Central memory CD8-positive, alpha-beta T cell (primary cell): ENCODE data around the gene BLTP3B.

Experiments used
- ATAC-seq: fragments of 150-1000 bp; cut with Tn5 transposase; replicated peaks from 2 replicates; pipeline ENCODE4 v1.10.0; 2022; ENCODE audit warnings: mild to moderate bottlenecking, moderate FRiP score, moderate number of reproducible peaks; ENCODE audit not compliant: poor library complexity, severe bottlenecking; ENCODE audit errors: extremely low read depth
- DNase-seq, 2 donors: peaks; one replicate each; pipeline ENCODE4 v3.0.0; 2021; ENCODE audit warnings: low spot score in 2 of 2
- H3K27ac Mint-ChIP-seq: one replicate; pipeline ENCODE4 v1.8.0; 2022; ENCODE audit warnings: low read depth, mild to moderate bottlenecking, moderate library complexity, mixed read lengths
- H3K27me3 Mint-ChIP-seq: one replicate; pipeline ENCODE4 v1.8.0; 2022; ENCODE audit warnings: mixed read lengths
- H3K36me3 Mint-ChIP-seq: one replicate; pipeline ENCODE4 v1.8.0; 2022; ENCODE audit warnings: mild to moderate bottlenecking, moderate library complexity, mixed read lengths; ENCODE audit not compliant: insufficient read depth
- H3K4me1 Mint-ChIP-seq: one replicate; pipeline ENCODE4 v1.8.0; 2022; ENCODE audit warnings: mixed read lengths
- H3K4me3 Mint-ChIP-seq: one replicate; pipeline ENCODE4 v1.8.0; 2022; ENCODE audit warnings: mild to moderate bottlenecking, moderate library complexity, mixed read lengths
- H3K9me3 Mint-ChIP-seq: one replicate; pipeline ENCODE4 v1.8.0; 2022; ENCODE audit warnings: mixed read lengths

Gene BLTP3B

GRCh38 chr12:100123316-100124095, 19.2 kb downstream of the BLTP3B start:
- DNase-seq (no peak), ATAC-seq (no peak)
- Mint-ChIP-seq H3K4me1 (peaks cover 30% of the 10 kb centered on the region), H3K27ac (no peak overlapping the region), H3K9me3 (peaks cover 5% of the 10 kb centered on the region), H3K4me3 (no peak overlapping the region), H3K36me3 (peaks cover 3% of the 10 kb centered on the region), H3K27me3 (no peaks in the 10 kb centered on the region)

DNA sequence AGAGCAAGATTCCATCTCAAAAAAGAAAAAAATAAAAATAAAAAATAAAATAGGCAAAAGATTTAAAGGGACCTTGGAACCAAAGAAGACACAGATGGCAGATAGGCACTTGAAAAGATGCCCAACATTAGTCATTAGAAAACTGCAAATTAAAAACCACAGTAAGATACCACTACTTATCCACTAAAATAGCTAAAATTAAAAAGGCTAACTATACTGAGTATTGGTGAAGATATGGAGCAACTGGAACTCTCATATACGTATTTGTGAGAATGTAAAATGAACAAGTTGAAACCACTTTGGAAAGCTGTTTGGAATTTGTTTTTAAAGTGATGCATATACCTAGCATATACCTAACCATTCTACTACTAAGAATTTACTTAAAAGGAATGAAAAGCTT, 22.3 kb downstream of the BLTP3B start:
- Mint-ChIP-seq H3K4me3 (no peak overlapping the region), H3K27me3 (no peaks in the 10 kb centered on the region), H3K9me3 (peaks cover 5% of the 10 kb centered on the region), H3K4me1 (peaks cover 17% of the 10 kb centered on the region), H3K36me3 (peaks cover 3% of the 10 kb centered on the region), H3K27ac (no peak overlapping the region)
- ATAC-seq (no peak), DNase-seq (no peak)

GRCh38 chr12:100115291-100115690, 27.4 kb downstream of the BLTP3B start:
- H3K27me3 Mint-ChIP-seq: no peaks in the 10 kb centered on the region
- peaks cover 13% of the 10 kb centered on the region for H3K4me1 Mint-ChIP-seq
- H3K4me3 Mint-ChIP-seq: no peak overlapping the region
- DNase-seq: no peak
- peaks cover 4% of the 10 kb centered on the region for H3K36me3 Mint-ChIP-seq
- ATAC-seq: no peak
- no peak overlapping the region for H3K27ac Mint-ChIP-seq
- peaks cover under 1% of the 10 kb centered on the region for H3K9me3 Mint-ChIP-seq

DNA sequence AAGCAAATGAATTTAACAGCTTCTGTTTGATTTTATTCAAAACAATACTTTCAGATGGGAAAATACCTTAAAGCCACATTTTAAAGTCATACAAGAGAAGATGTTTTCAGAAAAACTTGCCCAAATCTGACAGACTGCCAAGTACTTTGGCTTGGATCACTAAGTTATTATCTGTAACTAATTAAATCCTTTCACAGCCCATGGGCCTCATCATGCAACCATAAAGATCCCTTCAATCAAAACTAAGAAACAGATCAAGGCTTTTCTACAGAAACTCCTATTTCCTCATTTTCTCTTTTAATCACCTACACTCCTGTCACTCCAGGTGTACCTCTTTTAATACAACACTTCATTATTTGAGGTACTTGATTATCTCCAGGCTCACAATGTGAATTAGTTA, 28.1 kb downstream of the BLTP3B start:
- no peaks in the 10 kb centered on the region for H3K9me3 Mint-ChIP-seq
- no peaks in the 10 kb centered on the region for H3K27me3 Mint-ChIP-seq
- no peak overlapping the region for H3K4me3 Mint-ChIP-seq
- peaks cover 4% of the 10 kb centered on the region for H3K36me3 Mint-ChIP-seq
- H3K4me1 Mint-ChIP-seq: peaks cover 16% of the 10 kb centered on the region
- no peak overlapping the region for H3K27ac Mint-ChIP-seq
- DNase-seq: no peak
- no peak for ATAC-seq

GRCh38 chr12:100110276-100110675, 32.4 kb downstream of the BLTP3B start:
- Mint-ChIP-seq H3K27ac (no peak overlapping the region), H3K4me3 (no peak overlapping the region), H3K36me3 (peaks cover 20% of the 10 kb centered on the region), H3K27me3 (no peaks in the 10 kb centered on the region), H3K9me3 (peaks cover 5% of the 10 kb centered on the region), H3K4me1 (peaks cover 16% of the 10 kb centered on the region)
- DNase-seq (no peak), ATAC-seq (no peak)

GRCh38 chr12:100106861-100107260, 35.8 kb downstream of the BLTP3B start:
- Mint-ChIP-seq H3K36me3 (peaks cover 24% of the 10 kb centered on the region), H3K27ac (no peak overlapping the region), H3K4me3 (no peak overlapping the region)

GRCh38 chr12:100105661-100106060, 37.0 kb downstream of the BLTP3B start:
- Mint-ChIP-seq H3K27ac (no peak overlapping the region), H3K9me3 (peaks cover 5% of the 10 kb centered on the region), H3K4me1 (peaks cover 21% of the 10 kb centered on the region), H3K4me3 (no peak overlapping the region), H3K36me3 (peaks cover 32% of the 10 kb centered on the region), H3K27me3 (no peaks in the 10 kb centered on the region)
- ATAC-seq: no peak
- no peak for DNase-seq

More at GRCh38 chr12:100106861-100107260, 35.8 kb downstream of the BLTP3B start:
- DNase-seq (no peak), ATAC-seq (no peak)
- Mint-ChIP-seq H3K9me3 (peaks cover 5% of the 10 kb centered on the region), H3K27me3 (no peaks in the 10 kb centered on the region), H3K4me1 (peaks cover 21% of the 10 kb centered on the region)

- no peaks in the 10 kb centered on the region for H3K9me3 Mint-ChIP-seq
Measured at GRCh38 chr12:100101000-100101399, 41.7 kb downstream of the BLTP3B start.

More at GRCh38 chr12:100101000-100101399, 41.7 kb downstream of the BLTP3B start:
- Mint-ChIP-seq H3K4me1 (peaks cover 9% of the 10 kb centered on the region), H3K36me3 (peaks cover 29% of the 10 kb centered on the region), H3K27ac (no peak overlapping the region), H3K4me3 (no peak overlapping the region), H3K27me3 (no peaks in the 10 kb centered on the region)
- DNase-seq: no peak
- ATAC-seq: no peak
